Colon (tissue), 2 donors: ENCODE measurements around the gene FAM98A.

ENCODE experiments used
- FAIRE-seq: peaks from 2 replicates; lab custom pipeline; 2012; peaks lifted over from hg19 to GRCh38; lab: Jason Lieb, UNC
- donor health status: control.
- donor health status: control.

Gene FAM98A

GRCh38 chr2:33599175-33599942 lies at the start of gene FAM98A:
Gene FAM98A (minus strand): TSS chr2:33599299. CDS start chr2:33599221, 78 bp downstream.
- no peak for FAIRE-seq

- FAIRE-seq: no peak
Observed at GRCh38 chr2:33645861-33646260, 46.8 kb upstream of the FAM98A start.

- FAIRE-seq: no peak
Observed at GRCh38 chr2:33644215-33644614, 45.1 kb upstream of the FAM98A start.

- no peak for FAIRE-seq
Observed at GRCh38 chr2:33636001-33636400, 36.9 kb upstream of the FAM98A start.

- FAIRE-seq: no peak
Observed at GRCh38 chr2:33634261-33634910, 35.3 kb upstream of the FAM98A start.

GRCh38 chr2:33633315-33633714 lies 34.2 kb upstream of the FAM98A start:
- FAIRE-seq: no peak

GRCh38 chr2:33632831-33633230 lies 33.7 kb upstream of the FAM98A start:
- no peak for FAIRE-seq

GRCh38 chr2:33628031-33628827 lies 29.1 kb upstream of the FAM98A start:
- no peak for FAIRE-seq

- no peak for FAIRE-seq
Observed at GRCh38 chr2:33619028-33619427, 19.9 kb upstream of the FAM98A start.

GRCh38 chr2:33617989-33618388 lies 18.9 kb upstream of the FAM98A start:
- FAIRE-seq: no peak

GRCh38 chr2:33617401-33617800 lies 18.3 kb upstream of the FAM98A start:
- FAIRE-seq: no peak

- FAIRE-seq: no peak
Observed at GRCh38 chr2:33616873-33617272, 17.8 kb upstream of the FAM98A start.

- no peak for FAIRE-seq
Observed at GRCh38 chr2:33614190-33614589, 15.1 kb upstream of the FAM98A start.

GRCh38 chr2:33607905-33608304 lies 8.8 kb upstream of the FAM98A start:
- no peak for FAIRE-seq

GRCh38 chr2:33607251-33607721 lies 8.2 kb upstream of the FAM98A start:
- FAIRE-seq: no peak

- FAIRE-seq: no peak
Observed at GRCh38 chr2:33606622-33607021, 7.5 kb upstream of the FAM98A start.

- no peak for FAIRE-seq
Observed at GRCh38 chr2:33606100-33606499, 7.0 kb upstream of the FAM98A start.

- FAIRE-seq: no peak
Observed at GRCh38 chr2:33605056-33605455, 6.0 kb upstream of the FAM98A start.

- FAIRE-seq: no peak
Observed at GRCh38 chr2:33603416-33603815, 4.3 kb upstream of the FAM98A start.

GRCh38 chr2:33602201-33602830 lies 3.2 kb upstream of the FAM98A start:
- no peak for FAIRE-seq

GRCh38 chr2:33599943-33600192 lies 769 bp upstream of the FAM98A start:
- no peak for FAIRE-seq

- FAIRE-seq: no peak
Observed at GRCh38 chr2:33598561-33599174, 431 bp downstream of the FAM98A start.
